IPS-18a (cell line): Measurements from ENCODE around the gene SMPD3.

Source experiments
- H3K27ac ChIP-seq: one replicate; pipeline ENCODE4 v1.5.1; 2013; ENCODE audit warnings: low read length
- H3K27me3 ChIP-seq: one replicate; pipeline ENCODE4 v1.6.1; 2013; ENCODE audit warnings: mild to moderate bottlenecking, low read length; ENCODE audit not compliant: control insufficient read depth, insufficient read depth
- H3K36me3 ChIP-seq: one replicate; pipeline ENCODE4 v1.6.1; 2013; ENCODE audit warnings: low read depth, low read length; ENCODE audit not compliant: control insufficient read depth
- H3K4me1 ChIP-seq: one replicate; pipeline ENCODE4 v1.6.1; 2013; ENCODE audit warnings: low read depth, low read length; ENCODE audit not compliant: control insufficient read depth
- H3K4me3 ChIP-seq: one replicate; pipeline ENCODE4 v1.5.1; 2013; ENCODE audit warnings: low read length
- H3K9ac ChIP-seq: one replicate; pipeline ENCODE4 v1.6.1; 2013; ENCODE audit warnings: mild to moderate bottlenecking, low read length, moderate library complexity
- H3K9me3 ChIP-seq: one replicate; pipeline ENCODE4 v1.6.1; 2013; ENCODE audit warnings: low read depth, low read length; ENCODE audit not compliant: control insufficient read depth

The SMPD3 gene

DNA sequence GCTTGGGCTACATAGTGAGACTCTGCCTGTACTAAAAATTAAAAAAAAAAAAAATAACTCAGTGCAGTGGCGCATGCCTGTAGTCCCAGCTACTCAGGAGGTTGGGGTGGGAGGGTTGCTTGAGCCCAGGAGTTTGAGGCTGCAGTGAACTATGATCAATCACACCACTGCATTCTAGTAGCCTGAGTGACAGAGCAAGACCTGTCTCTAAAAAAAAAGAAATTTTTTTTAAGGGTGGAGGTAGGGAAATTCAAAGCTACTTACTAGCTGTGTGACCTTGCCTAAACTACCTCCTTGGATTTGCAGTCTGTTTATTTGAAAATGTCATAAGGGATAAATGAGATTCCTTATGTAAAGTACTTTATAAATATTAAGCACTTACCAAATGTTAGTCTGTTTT, 3.4 kb upstream of the SMPD3 start:
- Histone ChIP-seq H3K36me3 (no peaks in the 10 kb centered on the region), H3K4me1 (peaks cover 5% of the 10 kb centered on the region), H3K9me3 (no peaks in the 10 kb centered on the region), H3K9ac (no peak overlapping the region), H3K27me3 (peaks cover 15% of the 10 kb centered on the region), H3K4me3 (no peak overlapping the region), H3K27ac (no peak overlapping the region)

DNA sequence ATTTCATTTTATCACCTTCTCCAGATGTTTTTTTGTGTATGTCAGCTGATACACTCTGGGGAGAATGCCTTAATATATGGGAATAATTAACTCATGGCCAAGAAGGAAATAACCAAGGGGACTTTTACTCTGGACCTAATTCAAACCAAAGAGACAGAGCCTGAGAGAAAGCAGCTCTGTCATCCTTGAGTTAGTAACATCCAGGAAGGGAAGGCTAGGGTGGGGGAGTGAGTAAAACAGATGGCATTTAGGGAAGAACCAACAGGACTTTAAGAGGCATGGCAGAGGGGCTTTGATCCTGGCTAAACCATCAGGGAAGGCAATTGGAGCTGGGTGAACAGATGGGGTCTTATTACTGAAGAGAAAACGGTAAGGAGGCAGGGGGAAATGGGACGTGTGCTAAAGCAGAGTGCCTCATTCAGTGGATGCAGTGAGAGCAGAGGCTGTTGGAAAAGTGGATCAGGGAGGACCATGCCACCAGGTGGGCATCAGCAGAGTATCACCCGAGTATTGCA, 2.5 kb upstream of the SMPD3 start:
- peaks cover 23% of the 10 kb centered on the region for H3K27me3 ChIP-seq
- no peak overlapping the region for H3K9ac ChIP-seq
- no peaks in the 10 kb centered on the region for H3K36me3 ChIP-seq
- no peak overlapping the region for H3K27ac ChIP-seq
- H3K4me3 ChIP-seq = no peak overlapping the region
- H3K4me1 ChIP-seq = peaks cover 5% of the 10 kb centered on the region
- H3K9me3 ChIP-seq = no peaks in the 10 kb centered on the region

DNA sequence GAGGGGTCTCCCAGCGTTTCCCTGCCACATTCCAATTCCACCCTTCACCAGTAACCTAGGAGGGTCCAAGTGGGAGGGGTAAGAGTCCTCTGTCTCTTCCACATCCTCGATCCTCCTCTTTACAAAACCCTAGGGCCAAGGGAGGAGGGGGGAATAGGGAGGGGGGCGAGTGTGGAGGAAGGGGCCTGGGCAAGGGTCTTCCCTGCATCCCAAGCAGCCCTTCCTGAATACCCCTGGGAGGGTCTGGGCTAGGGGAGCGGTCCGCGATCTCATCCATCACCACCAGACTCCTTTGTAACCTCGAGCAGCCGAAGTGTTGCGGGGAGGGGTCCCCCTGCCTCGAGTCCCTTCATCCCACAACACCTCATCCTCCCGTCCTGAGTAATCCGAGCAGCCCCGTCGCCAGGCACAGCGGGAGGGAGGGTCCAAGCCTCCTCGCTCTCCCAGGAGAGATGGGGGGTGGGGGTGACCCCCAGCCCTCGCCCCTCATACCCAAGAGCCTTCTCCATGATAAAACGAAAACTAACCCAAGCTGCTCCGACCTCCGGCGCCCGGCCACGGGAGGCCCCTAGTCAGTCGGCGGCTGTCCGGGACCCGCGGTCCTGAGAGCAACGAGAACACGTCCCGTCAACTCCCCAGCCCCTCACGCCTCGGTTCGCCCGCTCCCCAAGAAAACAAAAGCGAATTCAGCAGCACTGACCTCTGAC, 502 bp downstream of the SMPD3 start:
- Histone ChIP-seq H3K27ac (no peak overlapping the region), H3K4me1 (peaks cover 5% of the 10 kb centered on the region), H3K27me3 (peaks cover 28% of the 10 kb centered on the region), H3K9me3 (no peaks in the 10 kb centered on the region), H3K36me3 (no peaks in the 10 kb centered on the region), H3K9ac (no peak overlapping the region), H3K4me3 (peak overlapping the region; percentile 34)

DNA sequence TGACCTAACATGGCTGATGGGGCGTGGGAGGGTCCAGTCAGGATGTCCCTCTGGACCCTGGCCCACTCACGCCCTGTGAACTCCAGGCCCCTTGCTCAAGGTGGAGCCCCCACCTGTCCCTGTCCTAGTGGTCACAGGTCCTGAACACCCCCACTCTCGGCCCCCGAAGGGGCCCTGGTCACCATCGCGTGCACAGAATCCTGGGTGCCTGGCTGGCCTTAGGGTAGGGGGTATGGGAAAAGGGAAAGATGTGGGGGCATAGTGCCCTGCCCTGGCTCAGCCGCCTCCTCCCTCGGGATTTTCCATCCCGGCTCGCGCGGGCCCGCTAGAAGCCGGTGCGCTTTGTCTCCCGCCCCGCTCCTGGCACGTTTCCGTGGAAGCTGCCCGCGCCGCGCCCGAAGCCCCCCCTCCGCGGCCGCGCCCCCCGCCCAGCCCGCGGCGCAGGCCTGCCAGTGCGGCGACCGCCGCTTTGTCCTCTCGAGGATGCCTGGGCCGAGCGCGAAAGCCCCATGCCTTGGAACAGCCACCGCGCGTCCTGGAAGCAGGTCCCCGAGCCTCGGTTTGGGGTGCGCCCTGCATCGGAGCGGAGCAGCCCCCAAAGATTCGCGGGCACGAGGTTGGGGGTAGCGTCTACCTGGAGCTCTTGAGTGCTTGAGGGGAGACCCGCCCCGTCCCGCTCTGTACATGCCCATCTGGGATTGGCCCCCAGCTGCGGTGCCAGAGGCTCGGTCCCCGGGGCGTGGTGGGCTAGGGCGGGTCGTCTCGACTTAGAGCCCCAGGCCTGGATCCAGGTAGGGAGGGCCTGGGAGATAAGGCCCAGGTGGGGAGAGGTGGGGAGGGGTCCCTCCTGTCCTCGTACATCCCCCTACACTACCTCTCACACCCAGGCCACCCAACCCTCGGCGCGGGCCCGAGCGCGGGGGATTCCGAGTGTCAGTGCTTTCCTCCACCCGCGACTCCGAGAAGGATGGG, 1.3 kb downstream of the SMPD3 start:
- Histone ChIP-seq H3K27me3 (peaks cover 35% of the 10 kb centered on the region), H3K4me3 (no peak overlapping the region), H3K36me3 (no peaks in the 10 kb centered on the region), H3K27ac (no peak overlapping the region), H3K9ac (no peak overlapping the region), H3K4me1 (peaks cover 5% of the 10 kb centered on the region), H3K9me3 (no peaks in the 10 kb centered on the region)

DNA sequence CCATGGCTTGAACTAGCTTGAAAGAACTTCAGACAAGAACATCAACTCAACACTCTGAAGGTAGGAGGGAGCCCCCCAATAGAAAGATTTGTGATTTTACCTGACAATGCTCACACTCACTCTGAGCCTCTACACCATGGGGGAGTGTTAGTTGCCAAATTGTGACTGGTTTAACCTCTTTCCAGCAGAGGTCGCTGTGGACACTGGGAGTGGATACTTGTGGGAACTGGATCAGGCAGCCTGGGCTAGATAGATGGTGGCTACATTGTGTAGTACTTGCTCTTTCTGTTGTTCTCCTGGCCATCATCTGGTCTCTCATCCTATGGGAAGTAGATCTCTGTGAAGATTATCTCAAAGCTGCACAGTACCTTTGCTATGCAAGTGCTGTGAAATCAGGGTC, 2.9 kb downstream of the SMPD3 start:
- Histone ChIP-seq H3K4me1 (peaks cover 5% of the 10 kb centered on the region), H3K9ac (no peak overlapping the region), H3K9me3 (no peaks in the 10 kb centered on the region)

DNA sequence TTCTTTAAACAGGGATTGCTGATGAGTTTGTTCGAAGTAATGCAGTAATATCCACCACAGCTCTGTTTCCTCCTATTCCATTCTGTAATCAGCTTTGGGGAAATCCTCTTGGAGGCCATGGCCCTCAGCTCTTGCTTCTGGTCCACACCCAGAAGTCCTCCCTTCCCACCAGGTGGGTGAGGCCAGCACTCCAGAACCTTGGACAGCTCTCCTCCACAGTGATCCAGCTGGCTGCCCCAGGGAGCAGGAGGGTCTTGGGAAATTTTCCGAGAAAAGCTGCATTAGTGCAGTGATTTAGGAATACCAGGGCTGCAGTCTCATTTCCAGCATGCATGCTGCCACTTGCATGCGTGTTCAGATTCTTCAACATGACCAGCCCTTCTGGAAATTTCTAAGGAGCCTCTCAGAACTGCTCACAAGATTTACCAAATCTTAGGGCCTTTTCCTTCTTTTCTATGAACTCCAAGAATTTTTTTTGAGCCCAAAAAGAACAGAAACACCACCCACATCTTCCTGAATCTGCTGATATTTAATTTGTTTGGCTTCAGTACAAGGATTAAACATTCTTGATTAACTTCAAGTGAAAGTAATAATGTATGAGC, 4.2 kb downstream of the SMPD3 start:
- Histone ChIP-seq H3K9me3 (no peaks in the 10 kb centered on the region), H3K4me3 (no peak overlapping the region), H3K36me3 (no peaks in the 10 kb centered on the region), H3K27me3 (peaks cover 35% of the 10 kb centered on the region), H3K27ac (no peak overlapping the region), H3K4me1 (peaks cover 5% of the 10 kb centered on the region), H3K9ac (no peak overlapping the region)

More for the DNA sequence above, 2.9 kb downstream of the SMPD3 start:
- Histone ChIP-seq H3K4me3 (no peak overlapping the region), H3K27me3 (peaks cover 35% of the 10 kb centered on the region), H3K36me3 (no peaks in the 10 kb centered on the region), H3K27ac (no peak overlapping the region)

DNA sequence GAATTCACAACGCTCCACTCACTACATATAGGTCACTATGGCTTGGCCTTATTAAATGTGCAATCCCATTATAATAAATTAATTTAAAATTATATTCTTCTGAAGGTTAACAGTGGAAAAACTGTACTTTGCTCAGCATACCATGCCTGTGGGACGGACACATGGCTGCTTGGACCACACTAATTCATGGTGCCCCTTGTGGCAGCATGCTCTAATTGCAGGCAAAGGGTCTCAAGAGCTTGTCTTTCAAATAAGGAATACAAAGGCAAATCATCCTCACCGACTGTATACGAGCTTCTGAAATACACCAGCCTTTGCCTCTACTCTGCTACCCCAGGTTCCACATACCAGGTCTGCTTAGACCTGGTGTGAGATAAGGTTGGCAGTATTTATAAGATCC, 11.7 kb downstream of the SMPD3 start:
- Histone ChIP-seq H3K27ac (no peak overlapping the region), H3K4me3 (no peak overlapping the region), H3K4me1 (no peaks in the 10 kb centered on the region), H3K27me3 (no peaks in the 10 kb centered on the region), H3K9ac (no peak overlapping the region), H3K36me3 (no peaks in the 10 kb centered on the region), H3K9me3 (no peaks in the 10 kb centered on the region)

DNA sequence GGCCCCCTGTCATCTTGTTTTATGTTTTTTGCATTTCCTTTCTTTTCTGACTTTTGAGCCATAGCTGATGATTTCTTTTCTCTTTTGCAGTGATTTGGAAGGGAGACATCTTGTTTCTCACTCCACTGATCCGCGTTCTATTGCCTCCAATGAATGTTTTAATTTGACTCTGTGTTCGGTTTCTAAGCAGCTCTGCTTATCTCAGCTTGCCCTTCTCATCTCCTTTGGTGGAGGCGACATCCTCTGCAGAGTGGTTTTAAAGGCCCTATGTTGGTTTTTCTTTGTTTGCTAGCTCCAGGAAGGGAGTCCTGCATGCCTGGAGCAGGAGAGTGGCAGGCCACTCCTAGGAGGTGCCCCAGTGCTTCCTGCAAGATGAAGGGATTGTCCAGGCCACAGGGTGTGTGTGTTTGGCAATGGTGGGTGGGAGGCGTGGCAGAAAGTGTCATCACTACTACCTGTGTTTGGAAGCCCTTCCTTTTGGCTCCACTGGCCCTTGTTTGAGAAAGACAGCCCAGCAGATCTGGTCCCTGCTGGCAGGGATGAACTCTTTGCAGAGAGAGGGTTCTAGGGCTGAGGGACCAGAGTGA, 13.6 kb downstream of the SMPD3 start:
- Histone ChIP-seq H3K9ac (no peak overlapping the region), H3K27ac (no peak overlapping the region), H3K36me3 (no peaks in the 10 kb centered on the region), H3K4me1 (no peaks in the 10 kb centered on the region), H3K4me3 (no peak overlapping the region), H3K27me3 (no peaks in the 10 kb centered on the region), H3K9me3 (no peaks in the 10 kb centered on the region)

DNA sequence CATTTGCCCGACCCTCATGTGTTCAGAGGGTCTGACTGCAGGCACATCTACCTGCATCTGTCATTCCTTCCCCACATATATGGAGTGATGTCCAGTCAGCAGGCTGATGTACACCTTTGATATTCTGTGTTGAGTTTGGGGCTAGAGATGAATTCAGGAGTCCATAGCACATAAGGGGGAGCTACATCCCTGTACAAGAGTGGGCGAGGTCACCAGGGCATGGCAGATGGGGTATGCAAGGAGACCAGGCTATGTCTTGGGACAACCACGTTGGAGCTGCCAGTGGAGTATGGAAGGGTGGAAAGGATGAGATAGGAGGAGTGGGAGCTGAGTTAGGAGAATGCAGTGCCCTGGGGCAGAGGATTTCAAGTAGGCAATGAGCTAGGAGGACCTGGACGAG, 15.0 kb downstream of the SMPD3 start:
- Histone ChIP-seq H3K27ac (no peak overlapping the region), H3K9ac (no peak overlapping the region), H3K9me3 (no peaks in the 10 kb centered on the region), H3K27me3 (no peaks in the 10 kb centered on the region), H3K4me3 (no peak overlapping the region), H3K36me3 (no peaks in the 10 kb centered on the region), H3K4me1 (no peaks in the 10 kb centered on the region)

DNA sequence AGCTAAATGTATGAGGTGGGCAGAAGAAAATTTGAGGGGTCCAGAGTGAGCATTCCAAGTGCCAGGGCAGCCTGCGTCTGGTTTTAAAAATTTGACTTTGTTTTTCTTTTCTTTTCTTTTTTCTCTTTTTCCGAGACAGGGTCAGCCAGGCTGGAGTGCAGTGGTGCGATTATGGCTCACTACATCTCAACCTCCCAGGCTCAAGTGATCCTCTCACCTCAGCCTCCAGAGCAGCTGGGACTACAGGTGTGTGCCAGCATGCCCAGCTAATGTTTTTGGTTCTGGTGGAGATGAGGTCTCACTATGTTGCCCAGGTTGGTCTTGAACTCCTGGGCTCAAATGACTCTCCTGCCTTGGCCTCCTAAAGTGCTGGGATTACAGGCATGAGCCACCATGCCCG, 15.6 kb downstream of the SMPD3 start:
- H3K9ac ChIP-seq = no peak overlapping the region
- no peaks in the 10 kb centered on the region for H3K27me3 ChIP-seq
- H3K9me3 ChIP-seq = no peaks in the 10 kb centered on the region
- H3K4me1 ChIP-seq = no peaks in the 10 kb centered on the region
- no peak overlapping the region for H3K27ac ChIP-seq
- no peak overlapping the region for H3K4me3 ChIP-seq
- no peaks in the 10 kb centered on the region for H3K36me3 ChIP-seq
